SK-N-SH treated with all-trans-retinoic acid at 6 μM for 48 hours (cell line): ENCODE results near the gene LCN12.

Source experiments
- ATAC-seq: fragments of 200-7000 bp; cut with Tn5 transposase; 3 replicates; pipeline ENCODE4 v1.9.1; 2020; ENCODE audit warnings: mild to moderate bottlenecking, moderate library complexity
- ARNTL ChIP-seq: fragments of 450-650 bp; formaldehyde crosslinking; IDR thresholded peaks from 2 replicates; pipeline ENCODE4 v1.5.0; 2020; ENCODE audit warnings: low read depth, mild to moderate bottlenecking, moderate library complexity, borderline replicate concordance
- BACH2 ChIP-seq: fragments of 250-450 bp; sonication (Bioruptor Pico); IDR thresholded peaks from 2 replicates; pipeline ENCODE4 v1.9.0; 2021; ENCODE audit warnings: mild to moderate bottlenecking, borderline replicate concordance
- CREB5 ChIP-seq: fragments of 250-450 bp; sonication (Bioruptor Pico); IDR thresholded peaks from 2 replicates; pipeline ENCODE4 v1.5.1; 2020; ENCODE audit warnings: low read depth, mild to moderate bottlenecking, moderate library complexity
- CSDC2 ChIP-seq: fragments of 250-450 bp; sonication (Bioruptor Pico); IDR thresholded peaks from 2 replicates; pipeline ENCODE4 v1.5.0; 2020; ENCODE audit warnings: mild to moderate bottlenecking, moderate library complexity
- CSRNP3 ChIP-seq: fragments of 250-450 bp; sonication (Bioruptor Pico); IDR thresholded peaks from 2 replicates; pipeline ENCODE4 v1.5.1; 2021; ENCODE audit warnings: mild to moderate bottlenecking, moderate library complexity
- ISL1 ChIP-seq: fragments of 250-450 bp; sonication (Bioruptor Pico); IDR thresholded peaks from 2 replicates; pipeline ENCODE4 v2.1.2; 2022; ENCODE audit warnings: mild to moderate bottlenecking, moderate library complexity
- OSR1 ChIP-seq: fragments of 250-450 bp; sonication (Bioruptor Pico); IDR thresholded peaks from 2 replicates; pipeline ENCODE4 v1.8.0; 2022; ENCODE audit warnings: moderate library complexity, mild to moderate bottlenecking, inconsistent platforms
- PATZ1 ChIP-seq: fragments of 250-450 bp; sonication (Bioruptor Pico); IDR thresholded peaks from 2 replicates; pipeline ENCODE4 v1.8.0; 2020; ENCODE audit warnings: mild to moderate bottlenecking, moderate library complexity, borderline replicate concordance
- POU6F1 ChIP-seq: fragments of 250-450 bp; sonication (Bioruptor Pico); IDR thresholded peaks from 2 replicates; pipeline ENCODE4 v1.8.0; 2021; ENCODE audit warnings: low read depth, mild to moderate bottlenecking, moderate library complexity, borderline replicate concordance
- PPARA ChIP-seq: fragments of 250-450 bp; sonication (Bioruptor Pico); IDR thresholded peaks from 2 replicates; pipeline ENCODE4 v1.5.0; 2020; ENCODE audit warnings: mild to moderate bottlenecking, borderline replicate concordance
- RARB ChIP-seq: fragments of 250-450 bp; sonication (Bioruptor Pico); IDR thresholded peaks from 2 replicates; pipeline ENCODE4 v1.8.0; 2021; ENCODE audit warnings: mild to moderate bottlenecking, moderate library complexity
- SNAI2 ChIP-seq: fragments of 250-450 bp; sonication (Bioruptor Pico); IDR thresholded peaks from 2 replicates; pipeline ENCODE4 v1.5.0; 2020; ENCODE audit warnings: mild to moderate bottlenecking, moderate library complexity
- TCF4 ChIP-seq: fragments of 250-450 bp; sonication (Bioruptor Pico); IDR thresholded peaks from 2 replicates; pipeline ENCODE4 v1.8.0; 2021; ENCODE audit warnings: mild to moderate bottlenecking, moderate library complexity, borderline replicate concordance
- TOX ChIP-seq: fragments of 250-450 bp; sonication (Bioruptor Pico); IDR thresholded peaks from 2 replicates; pipeline ENCODE4 v1.8.0; 2021; ENCODE audit warnings: mild to moderate bottlenecking, moderate library complexity, borderline replicate concordance
- TSHZ2 ChIP-seq: fragments of 250-450 bp; sonication (Bioruptor Pico); IDR thresholded peaks from 2 replicates; pipeline ENCODE4 v1.5.0; 2020; ENCODE audit warnings: mild to moderate bottlenecking, moderate library complexity
- ZC3H10 ChIP-seq: fragments of 250-450 bp; sonication (Bioruptor Pico); IDR thresholded peaks from 2 replicates; pipeline ENCODE4 v1.5.1; 2021; ENCODE audit warnings: mild to moderate bottlenecking, moderate library complexity
- ZFP3 ChIP-seq: fragments of 250-450 bp; sonication (Bioruptor Pico); IDR thresholded peaks from 2 replicates; pipeline ENCODE4 v1.5.0; 2020; ENCODE audit warnings: mild to moderate bottlenecking, moderate library complexity
- ZFP30 ChIP-seq: fragments of 450-650 bp; formaldehyde crosslinking; IDR thresholded peaks from 2 replicates; pipeline ENCODE4 v1.5.0; 2022; ENCODE audit warnings: mild to moderate bottlenecking, moderate library complexity
- ZNF70 ChIP-seq: fragments of 450-650 bp; formaldehyde crosslinking; IDR thresholded peaks from 2 replicates; pipeline ENCODE4 v1.5.0; 2020; ENCODE audit warnings: mild to moderate bottlenecking, moderate library complexity
- ZNF8 ChIP-seq: fragments of 450-650 bp; formaldehyde crosslinking; IDR thresholded peaks from 2 replicates; pipeline ENCODE4 v1.5.0; 2020; ENCODE audit warnings: mild to moderate bottlenecking, moderate library complexity

Gene LCN12

GRCh38 chr9:136931611-136932130 lies 20.4 kb upstream of the LCN12 start:
- ATAC-seq, result no peak
- TF ChIP-seq SNAI2 (CRISPR knock-in tag) (no peak), TCF4 (CRISPR knock-in tag) (no peak), ZFP3 (CRISPR knock-in tag) (no peak), PPARA (no peak), ZNF70 (CRISPR knock-in tag) (no peak), ARNTL (no peak), TOX (CRISPR knock-in tag) (no peak)

- no peak for TF ChIP-seq BACH2 (CRISPR knock-in tag)
- TF ChIP-seq ZFP3 (CRISPR knock-in tag), result no peak
- no peak for TF ChIP-seq PATZ1
- TF ChIP-seq CSDC2, result no peak
- TF ChIP-seq CREB5 (CRISPR knock-in tag), result no peak
- no peak for TF ChIP-seq TSHZ2 (CRISPR knock-in tag)
- TF ChIP-seq ZNF70 (CRISPR knock-in tag), result no peak
- ATAC-seq, result no peak
These were observed 17.8 kb upstream of the LCN12 start for GRCh38 chr9:136934277-136934676.

GRCh38 chr9:136935651-136936050 lies 16.4 kb upstream of the LCN12 start:
- TF ChIP-seq POU6F1 (no peak), ZFP30 (CRISPR knock-in tag) (no peak), TSHZ2 (CRISPR knock-in tag) (no peak), TOX (CRISPR knock-in tag) (no peak), CSDC2 (no peak), TCF4 (CRISPR knock-in tag) (no peak), ZC3H10 (no peak), ZFP3 (CRISPR knock-in tag) (no peak), ZNF8 (CRISPR knock-in tag) (no peak), ISL1 (CRISPR knock-in tag) (no peak), BACH2 (CRISPR knock-in tag) (no peak), ARNTL (no peak), CSRNP3 (no peak), SNAI2 (CRISPR knock-in tag) (no peak), RARB (CRISPR knock-in tag) (no peak), OSR1 (CRISPR knock-in tag) (no peak)
- no peak for ATAC-seq
